GM18907 (cell line): ENCODE data around the gene RRBP1.

Experiments used
- ATAC-seq: cut with Tn5 transposase; IDR thresholded peaks from one replicate; pipeline ENCODE4 v1.9.1; 2021; ENCODE audit warnings: mild to moderate bottlenecking, moderate library complexity; ENCODE audit not compliant: unreplicated experiment

The RRBP1 gene

DNA sequence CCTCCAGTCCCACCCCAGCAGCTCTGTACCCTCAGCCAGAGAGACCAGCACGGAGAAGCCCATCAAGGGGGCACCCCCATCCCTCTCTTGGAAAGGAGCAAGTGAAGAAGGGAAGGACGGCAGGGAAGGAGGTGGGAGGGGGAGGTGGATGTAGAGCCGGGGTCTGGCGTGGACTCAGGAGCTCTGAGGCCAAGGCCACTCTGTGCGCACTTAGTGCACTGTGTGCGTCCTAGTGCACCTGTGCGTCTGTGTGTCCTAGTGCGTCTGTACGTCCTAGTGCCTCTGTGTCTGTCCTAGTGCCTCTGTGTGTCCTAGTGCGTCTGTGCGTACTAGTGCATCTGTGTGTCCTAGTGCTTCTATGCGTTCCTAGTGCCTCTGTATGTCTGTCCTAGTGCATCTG lies 58.0 kb downstream of the RRBP1 start:
- no peak for ATAC-seq

DNA sequence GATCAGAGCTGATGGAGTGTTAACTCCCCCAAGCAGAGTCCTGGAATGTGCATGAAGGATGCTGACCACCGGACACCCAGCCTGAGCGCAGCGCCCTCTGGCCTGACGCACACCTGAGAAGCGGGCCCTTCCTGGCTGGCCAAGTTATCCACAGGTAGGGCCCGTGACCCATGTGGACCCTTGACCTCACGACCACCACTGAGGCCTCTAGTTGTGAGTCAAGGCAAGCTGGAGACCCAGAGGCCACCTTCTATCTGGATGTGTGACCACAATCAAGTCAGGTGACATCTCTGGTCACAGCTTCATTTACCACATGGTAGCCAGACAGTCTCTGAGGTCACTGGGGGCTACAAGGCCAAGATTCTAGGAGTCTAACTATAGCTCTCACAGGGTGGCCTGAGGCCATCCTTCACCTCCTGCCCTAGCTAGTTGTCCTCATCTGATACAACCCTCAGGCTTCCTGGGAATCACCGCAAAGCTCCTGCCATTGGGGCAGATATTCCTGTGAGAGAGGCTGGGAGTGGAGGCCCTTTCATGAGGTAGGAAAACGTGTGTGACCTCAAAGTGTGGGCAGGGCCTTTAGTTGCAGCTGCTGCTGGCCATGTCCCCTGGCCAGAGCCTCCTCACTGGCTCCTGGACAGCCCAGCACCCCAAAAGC lies 59.1 kb downstream of the RRBP1 start:
- no peak for ATAC-seq

DNA sequence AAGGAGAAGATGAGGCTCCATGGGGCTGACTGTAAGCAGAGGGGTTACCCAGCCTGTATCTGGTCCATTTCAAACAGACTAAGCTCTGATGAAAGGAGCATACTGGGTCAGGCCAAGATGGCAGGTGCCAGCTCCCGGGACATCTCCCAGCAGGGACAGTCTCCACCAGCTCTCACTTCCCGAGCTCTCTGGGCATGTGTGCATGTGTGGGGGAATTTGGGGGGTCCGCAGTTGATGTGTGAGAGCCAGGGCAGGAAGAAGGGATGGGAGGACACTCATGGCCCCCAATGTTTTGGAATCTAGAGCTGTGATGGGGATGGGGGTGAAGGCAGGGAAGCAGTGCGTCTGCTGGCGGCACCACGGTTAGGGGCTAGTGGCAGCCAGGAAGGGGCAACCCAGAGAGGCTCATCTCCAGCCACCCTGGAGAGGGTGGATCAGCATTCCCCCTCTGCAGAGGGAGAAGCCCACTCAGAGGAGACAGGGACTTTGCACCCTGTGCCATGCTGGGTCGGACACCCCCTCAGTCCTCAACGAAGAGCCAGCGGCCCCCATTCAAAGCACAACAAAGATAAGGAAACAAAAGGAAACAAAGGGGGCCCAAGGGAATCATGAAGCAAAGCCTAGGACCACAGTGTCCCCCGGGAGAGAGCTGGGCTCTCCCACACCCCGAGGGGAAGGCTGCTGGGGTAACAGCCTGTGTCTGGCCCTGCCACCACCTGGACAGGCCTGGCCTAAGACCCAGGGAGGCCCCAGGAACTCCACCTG lies 59.8 kb downstream of the RRBP1 start:
- no peak for ATAC-seq

DNA sequence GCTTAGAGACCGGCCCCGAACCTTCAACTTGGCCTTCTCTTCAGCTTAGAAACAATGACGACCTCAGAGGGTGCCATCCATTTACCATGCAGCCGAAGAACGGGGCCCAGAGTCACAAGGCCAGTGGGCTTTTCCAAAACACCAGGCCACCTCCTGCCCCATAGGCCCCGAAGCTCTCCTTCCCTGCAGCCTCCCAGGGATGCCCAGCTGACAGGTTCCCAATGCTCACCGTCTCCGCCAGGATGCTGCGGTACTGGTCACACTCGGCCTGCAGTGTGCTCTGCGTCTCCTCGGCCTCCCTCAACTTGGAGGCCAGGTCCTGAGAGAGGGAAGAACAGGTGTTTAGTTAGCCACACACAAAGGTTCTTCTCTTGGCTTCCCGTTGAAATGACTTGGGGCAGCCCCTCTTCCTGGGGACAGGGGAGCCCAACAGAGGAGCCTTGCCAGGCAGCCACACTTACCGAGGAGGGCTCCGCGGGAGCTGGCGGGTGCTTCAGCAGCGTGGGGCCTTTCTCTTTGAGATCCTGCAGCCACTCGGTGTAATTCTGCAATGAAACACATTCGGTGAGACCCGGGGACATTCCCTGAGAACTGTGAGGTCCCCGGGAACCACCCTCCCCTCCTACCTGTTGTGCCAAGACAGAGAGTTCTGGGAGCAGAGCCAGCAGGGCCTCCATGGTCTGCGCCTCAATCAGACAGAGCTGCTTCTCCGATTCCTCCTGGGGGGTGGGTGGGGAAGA lies 60.6 kb downstream of the RRBP1 start:
- ATAC-seq, result no peak

DNA sequence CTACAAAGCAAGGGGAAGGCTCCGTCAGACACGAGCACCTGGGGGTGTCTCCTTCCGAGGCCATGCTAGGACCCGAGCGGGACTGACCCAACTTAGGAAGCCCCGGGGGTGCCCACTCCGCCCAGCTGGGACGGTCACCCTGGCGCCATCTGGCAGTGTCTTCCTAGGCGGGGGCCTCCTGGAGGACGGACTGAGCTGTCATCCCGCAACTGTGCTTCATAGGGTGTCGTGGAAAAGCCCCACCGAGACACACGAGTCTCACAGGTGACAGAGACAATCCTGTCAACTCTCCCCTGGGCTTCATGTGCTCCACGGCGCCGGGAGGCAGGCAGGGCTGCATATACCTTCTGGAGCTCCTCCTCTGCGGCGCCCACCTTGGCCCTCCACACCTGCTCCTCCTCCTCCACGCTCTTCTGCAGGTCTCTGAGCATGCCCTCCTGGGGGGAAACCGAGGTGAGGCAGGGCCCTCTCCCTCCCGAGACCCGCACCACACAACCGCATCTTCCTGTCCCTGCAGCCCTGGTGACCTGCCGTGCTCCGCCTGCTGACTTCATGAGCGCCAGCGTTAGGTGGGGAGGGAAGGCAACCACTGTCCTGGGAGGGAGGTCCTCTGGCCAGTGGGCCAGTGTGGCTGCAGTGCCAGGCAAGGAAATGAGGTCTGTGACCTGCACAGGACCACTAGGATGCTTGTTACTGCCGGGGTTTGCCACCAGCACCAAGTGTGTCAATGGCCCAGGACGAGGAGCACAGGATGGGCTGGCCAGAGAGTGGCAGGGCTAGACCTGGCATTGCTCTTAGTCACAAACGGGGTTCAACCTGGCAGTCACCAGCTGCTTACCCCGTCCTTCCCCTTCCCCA lies 61.4 kb downstream of the RRBP1 start:
- no peak for ATAC-seq

DNA sequence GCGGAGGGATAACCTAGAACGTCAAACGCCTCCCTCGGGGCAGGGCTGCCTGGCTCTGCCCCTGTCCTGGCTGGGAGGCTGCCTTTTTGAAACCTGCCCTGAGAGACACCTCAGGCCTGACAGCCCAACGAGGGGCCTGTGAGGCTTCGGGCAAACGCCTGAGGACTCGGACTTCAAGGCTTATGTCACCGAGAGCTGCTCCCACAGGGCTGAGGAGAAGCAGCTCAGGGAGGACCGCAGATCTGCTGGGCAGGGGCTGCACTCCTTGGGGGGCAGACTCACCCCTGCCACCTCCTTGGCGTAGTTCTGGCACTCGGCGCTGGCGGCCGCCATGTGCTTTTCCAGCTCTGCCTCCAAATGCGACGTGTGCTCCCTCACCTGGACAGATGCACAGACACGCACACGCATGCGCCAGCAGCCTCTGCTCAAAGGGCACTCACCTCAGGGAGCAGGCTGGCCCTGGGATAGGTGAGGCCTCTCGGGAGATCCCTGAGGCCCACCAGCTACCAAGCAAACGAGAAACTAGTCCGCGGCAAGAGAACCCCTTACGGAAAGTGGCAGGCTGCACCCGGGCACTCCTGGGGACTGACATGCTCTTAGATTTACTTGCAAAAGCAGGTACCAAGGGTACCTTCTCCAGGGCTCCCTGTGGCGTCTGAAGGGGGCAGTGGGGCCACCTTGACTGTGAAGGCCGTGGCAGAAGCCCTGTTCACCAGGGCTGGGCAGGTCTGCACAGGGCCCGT lies 62.5 kb downstream of the RRBP1 start:
- ATAC-seq, result no peak

DNA sequence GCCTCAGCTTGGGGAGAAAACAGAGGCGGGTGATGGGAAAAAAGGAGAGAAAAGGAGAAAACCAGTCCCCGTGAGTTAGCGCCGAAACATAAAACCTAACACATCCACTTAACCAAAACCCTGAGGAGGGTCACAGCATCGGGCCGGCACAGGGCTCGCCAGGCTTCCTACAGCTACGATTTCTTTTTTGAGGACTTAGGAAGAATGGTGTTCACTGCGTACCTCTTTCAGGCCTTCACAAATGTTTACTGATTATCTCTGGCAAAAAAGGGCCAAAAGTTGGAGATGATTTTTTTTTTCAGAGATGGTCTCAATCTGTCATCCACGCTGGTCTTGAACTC lies 63.4 kb downstream of the RRBP1 start:
- no peak for ATAC-seq

DNA sequence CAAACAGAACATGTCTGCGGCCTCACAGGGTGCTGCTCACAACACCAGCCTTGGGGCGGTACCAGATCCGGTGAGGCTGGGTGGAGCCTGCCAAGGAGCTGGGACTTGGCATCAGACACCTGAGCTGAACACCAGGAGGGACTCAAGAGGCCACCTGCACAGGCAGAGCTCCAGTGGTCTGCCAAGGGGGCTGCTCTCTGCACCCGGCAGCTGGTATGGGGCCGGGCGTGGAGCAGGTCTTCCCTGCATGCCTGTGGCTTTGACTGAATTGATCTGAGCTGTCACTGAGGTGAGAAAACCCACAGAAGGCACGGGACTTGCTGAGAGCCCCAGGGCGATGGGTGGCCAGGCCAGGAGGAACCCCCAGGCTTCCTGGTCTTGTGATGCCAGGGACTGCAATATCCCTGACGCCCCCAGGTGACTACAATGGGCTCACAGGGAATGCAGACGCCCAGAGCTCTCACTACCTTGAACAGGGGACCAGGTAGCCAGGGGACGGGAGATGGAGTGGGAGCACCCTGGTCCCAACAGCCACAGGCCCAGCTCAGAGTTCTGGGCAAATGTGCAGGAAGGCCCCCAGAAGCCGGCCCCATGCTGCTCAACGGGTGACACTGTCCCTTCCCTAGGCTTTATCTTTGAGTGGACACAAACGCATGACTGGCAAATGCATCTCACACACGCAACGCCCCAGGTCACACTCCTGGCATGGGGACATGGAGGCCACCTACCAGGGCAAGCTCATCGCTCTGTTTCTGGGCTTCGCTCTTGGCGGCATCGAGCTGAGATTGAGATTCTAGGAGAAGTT lies 64.0 kb downstream of the RRBP1 start:
- no peak for ATAC-seq

DNA sequence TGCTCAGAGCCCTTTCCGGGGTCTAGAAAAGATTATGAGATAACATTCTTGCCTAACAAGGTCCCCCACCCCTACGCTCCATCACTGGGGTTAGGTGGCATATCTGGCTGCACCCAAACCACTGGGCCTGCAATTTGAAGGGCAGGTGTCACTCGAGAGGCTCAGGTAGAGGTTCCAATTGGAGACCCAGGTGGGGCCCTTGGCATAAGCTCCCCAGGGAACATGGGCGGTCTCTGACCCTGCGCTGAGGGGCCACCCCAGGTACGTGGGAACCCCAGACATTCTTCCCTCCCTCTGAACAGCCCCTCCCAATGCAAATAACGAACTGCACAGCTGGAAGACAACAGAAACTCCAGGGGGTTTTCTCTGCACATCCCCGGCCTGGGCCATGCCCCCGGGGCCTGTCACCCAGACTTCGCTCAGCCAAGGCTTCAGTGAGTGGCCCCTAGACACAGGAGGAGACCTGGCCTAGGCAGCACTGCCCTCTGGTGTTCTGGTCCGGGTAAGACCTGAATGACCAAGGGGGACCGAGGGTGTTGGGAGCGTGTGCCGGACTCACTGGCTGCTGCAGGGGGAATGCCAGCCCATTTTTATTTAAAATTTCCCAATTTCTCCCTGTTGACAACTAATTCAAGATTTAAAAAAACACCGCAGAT lies 64.7 kb downstream of the RRBP1 start:
- no peak for ATAC-seq

DNA sequence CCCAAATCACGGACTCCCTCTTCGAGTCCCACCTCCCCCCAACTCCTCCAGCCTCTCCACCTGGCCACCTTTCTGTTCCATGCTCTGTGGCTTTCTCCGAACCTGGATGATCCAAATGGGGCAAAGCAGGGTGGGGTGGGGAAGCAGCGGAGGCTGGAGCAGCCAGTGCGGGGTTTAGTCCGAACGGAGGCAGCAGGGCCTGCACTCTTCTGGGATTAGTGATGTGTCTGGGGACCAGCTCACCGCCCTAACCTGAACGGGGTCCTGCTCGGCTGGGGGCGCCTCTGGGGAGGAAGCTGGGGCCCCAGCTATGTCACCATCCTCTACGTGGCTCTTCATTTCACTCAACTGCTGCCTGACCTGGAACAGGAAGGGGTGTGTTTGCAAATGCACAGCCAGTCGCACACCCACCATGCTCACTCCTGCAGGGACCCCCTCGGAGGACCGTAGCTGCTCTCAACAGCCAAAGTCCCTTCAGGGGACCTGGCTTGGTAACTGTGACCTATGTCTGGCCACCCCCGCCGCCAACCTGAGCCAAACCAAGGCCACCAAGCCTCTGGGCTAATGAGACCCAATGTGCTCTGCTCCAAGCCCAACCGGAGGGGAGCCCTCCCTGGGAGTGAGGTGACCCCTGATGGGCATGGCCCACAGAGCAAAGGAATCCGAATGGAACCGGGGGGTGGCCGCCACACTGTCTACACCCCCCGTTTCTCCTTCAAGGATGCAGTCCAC lies 65.4 kb downstream of the RRBP1 start:
- no peak for ATAC-seq

DNA sequence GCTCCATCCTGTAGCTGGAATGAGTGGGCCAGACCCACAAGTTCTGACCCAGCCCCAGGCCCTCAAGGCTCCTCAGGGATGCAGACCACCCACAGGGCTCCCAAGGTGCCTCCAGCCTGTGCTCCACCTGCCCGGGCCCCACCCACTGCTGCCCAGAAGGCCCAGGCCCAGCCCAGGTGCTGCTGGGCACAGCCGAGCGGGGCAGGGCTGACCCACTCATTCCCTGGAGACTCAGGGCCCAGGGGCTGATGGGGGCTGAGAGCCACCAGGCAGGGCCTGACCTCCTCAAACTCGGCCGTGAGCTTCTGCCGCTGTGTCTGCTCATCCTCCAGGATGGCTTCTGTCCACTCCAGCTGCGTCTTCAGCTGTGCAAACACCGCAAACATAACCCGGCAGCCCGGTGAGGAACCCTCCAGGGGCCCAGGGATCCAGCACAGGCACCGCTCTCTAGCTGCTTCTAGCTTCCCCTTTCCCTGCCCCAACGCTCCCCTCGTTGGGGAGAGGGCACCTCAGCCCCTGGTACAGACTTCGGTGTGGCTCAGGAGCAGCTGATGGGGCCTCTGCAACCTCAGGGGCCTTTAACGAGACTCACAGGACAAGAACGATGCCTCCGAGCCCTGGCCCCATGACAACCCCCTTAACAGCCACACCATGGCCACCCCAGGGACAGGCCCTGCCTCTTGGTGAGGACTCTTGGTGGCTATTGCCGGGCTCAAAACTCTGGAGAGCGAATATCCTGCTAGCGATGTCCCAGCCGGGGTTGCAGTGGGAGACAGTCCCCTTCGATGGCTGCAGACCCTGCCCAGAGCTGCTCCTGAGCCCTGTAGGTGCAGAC lies 66.2 kb downstream of the RRBP1 start:
- no peak for ATAC-seq

DNA sequence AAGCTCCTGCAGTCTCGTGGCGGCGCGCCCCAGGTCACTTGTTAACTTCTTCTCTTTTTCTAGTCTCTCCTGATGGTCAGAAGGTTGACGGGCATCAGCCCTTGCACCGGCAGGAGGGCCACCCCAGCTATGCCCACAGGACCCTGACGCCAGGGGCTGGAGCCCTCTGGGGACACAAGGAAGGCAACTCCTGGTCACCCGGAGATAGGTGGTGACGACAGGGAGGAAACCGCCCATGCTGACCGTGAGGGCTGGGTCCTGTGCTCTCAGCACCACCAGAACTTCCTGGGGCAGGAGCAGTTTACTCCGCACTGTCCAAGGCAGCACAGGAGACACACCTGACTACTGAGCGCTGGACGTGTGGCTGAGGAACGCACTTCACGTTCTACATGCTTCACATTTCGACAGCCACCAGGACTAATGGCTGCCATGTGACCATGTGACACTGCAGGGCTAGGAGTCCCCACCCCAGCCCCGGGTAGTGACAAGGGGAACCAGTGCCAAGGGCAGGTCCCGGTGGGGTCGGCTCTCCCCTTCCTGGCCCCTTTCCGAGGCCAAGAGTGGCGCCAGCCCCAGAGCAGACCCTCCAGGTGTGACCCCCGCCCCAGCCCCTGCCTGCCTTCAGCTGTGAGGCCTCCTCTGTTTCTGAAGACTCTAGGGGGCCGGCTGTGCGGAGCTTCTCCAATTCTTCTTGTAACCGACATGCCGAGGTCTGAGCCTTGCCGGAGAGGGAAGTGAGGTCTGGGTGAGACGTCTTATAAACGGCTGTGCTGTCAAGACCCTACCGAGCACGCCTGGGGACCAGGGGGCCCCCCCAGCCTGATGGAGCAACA lies 67.0 kb downstream of the RRBP1 start:
- ATAC-seq, result no peak

DNA sequence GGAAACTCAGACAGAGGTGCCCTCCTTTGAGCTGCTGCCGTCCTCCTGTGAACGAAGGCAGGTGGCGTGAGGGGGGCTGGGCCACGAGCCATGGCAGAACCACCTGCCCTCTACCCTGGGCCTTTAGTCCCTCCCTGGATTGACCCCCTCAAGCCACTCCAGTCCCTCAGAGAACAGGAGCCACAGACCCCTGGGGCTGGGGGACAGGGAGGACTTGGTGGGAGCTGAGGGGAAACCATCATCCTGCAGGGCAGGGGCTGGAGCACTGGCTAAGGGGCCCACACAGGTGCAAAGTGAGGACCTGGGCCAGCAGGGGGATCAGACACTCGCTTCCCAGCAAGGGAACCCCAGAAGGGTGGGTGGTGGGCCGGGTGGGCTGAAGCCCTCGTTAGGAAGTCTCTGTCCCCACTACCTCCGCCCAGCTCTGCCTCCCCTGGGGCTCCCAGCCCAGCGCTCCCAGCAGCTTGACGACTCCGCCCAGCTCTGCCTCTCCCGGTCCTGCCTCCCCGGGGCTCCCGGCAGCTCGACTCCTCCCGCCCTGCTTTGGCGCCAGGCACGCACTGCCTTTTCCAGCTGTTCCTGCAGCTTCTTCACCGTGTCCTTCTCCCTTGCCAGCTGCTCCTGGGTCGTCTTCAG lies 67.7 kb downstream of the RRBP1 start:
- ATAC-seq, result no peak

DNA sequence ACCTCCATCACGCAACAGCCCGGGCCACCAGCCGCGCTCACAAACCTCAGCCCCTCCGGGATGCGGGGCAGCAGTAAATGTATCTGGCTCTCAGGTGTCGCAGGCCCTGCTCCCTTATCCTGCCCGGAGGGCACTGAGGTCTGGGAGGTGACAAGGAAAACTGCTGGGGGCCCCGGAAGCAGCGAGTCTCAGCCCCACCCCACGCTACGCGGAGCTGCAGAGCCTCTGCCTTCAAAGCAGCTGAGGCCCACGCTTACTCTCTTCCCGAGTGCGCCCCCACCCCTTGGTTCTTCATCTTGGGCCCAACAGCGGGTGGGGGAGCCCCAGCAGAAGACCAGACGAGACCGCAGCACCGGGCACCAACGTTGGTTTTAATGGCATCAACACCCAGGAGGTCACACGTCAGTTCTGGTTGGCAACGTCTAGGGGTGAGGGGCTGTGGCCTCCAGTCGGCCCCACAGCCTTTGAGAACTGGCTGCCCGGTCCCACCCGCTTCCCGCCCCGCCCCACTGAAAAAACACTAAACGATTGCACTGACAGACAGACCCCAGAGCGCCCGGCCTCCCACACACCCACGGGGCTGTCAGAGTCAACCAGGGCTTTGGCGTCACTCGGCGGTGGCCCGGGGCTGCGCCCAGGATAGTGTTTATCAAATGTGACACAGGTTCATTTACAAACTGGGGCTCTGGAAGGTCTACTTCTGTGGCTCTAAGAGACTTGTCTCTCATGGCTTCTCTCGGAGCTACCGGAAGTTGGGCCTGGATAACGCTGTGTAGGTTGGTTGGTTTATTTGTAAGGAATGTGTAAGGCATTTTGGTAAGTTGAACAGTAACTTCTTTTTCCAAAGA lies 68.5 kb downstream of the RRBP1 start:
- ATAC-seq, result no peak

DNA sequence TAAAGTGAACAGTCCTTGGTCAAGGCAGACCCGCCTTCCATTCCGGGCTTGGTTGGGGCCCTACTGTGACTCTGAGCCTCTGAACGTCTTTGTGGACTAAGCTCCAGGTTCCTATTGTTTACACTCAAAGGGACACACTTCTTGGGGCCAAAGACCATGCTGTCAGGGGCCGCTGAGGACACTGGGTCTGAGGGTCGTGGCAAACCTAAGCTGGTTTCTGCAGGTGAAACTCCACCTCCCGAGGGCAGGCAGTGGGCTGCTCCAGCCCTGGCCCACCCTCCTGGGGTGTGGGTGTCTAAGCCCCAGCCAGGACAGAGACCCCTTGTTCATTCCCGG lies 69.1 kb downstream of the RRBP1 start:
- no peak for ATAC-seq
